K562 (cell line): ENCODE data around the gene HS3ST1. TPM values are rescaled to one million over a fixed set of nuclear protein-coding genes. Genes with fewer than 3 reads are reported as not detected.

Experiments
- ATAC-seq: fragments of 200-7000 bp; cut with Tn5 transposase; 3 replicates; pipeline ENCODE4 v1.9.1; 2020; ENCODE audit warnings: moderate library complexity
- BruUV-seq: library from RNA; stranded (reverse); fragments of 400-500 nt; replicated peaks from 2 replicates; lab custom pipeline; 2021; lab: Mats Ljungman, UMichigan
- CTCF ChIA-PET: fragments of 300-600 bp; formaldehyde crosslinking; extraction: SDS; loops from one replicate; lab custom pipeline; 2021; ENCODE audit warnings: low intra/inter-chr PET ratio; lab: Yijun Ruan, JAX
- POLR2A ChIA-PET: fragments of 300-600, 350-650 bp; sonication (Branson Sonifier 250); formaldehyde crosslinking; extraction: SDS; loops from one replicate; lab custom pipeline; 2021; ENCODE audit warnings: antibody characterized with exemption, inconsistent platforms; lab: Yijun Ruan, JAX
- DNase-seq, 4 experiments: peaks; one replicate each; pipeline versions ENCODE4 v3.0.0 to v3.0.0-alpha.2; 2011 to 2018; ENCODE audit warnings: low spot score in 3 of 4, mixed read lengths in 3 of 4; ENCODE audit errors: extremely low read depth in 1 of 4
- FAIRE-seq: peaks from 2 replicates; lab custom pipeline; 2011; peaks lifted over from hg19 to GRCh38; lab: Jason Lieb, UNC
- H2AFZ ChIP-seq: 2 replicates; pipeline ENCODE4 v1.6.0; 2011; ENCODE audit warnings: low read depth, low read length, control low read depth, inconsistent platforms
- H3K27ac ChIP-seq: fragments of 200-600 bp; 3 replicates; pipeline ENCODE4 v1.8.0; 2011; ENCODE audit warnings: low read depth, mild to moderate bottlenecking, control low read depth, inconsistent platforms, low read length, moderate library complexity, mixed read lengths; ENCODE audit errors: extremely low read depth
- H3K27me3 ChIP-seq, 2 experiments: fragments of 300-600 bp in 1 of 2; 2 replicates in 1 of 2; 3 replicates in 1 of 2; pipeline versions ENCODE4 v1.6.0 to v1.8.0; 2011; ENCODE audit warnings: inconsistent platforms in 2 of 2, low read length in 2 of 2, mild to moderate bottlenecking in 1 of 2, mixed read lengths in 1 of 2, moderate library complexity in 1 of 2; ENCODE audit not compliant: control insufficient read depth in 2 of 2, insufficient read depth in 2 of 2
- H3K36me3 ChIP-seq: fragments of 300-600 bp; 3 replicates; pipeline ENCODE4 v1.8.0; 2011; ENCODE audit warnings: mild to moderate bottlenecking, low read length, inconsistent platforms; ENCODE audit not compliant: control insufficient read depth, insufficient read depth
- H3K4me1 ChIP-seq, 2 experiments: fragments of 200-600 bp in 1 of 2; replicated peaks in 1 of 2; 2 replicates in 1 of 2; 3 replicates in 1 of 2; pipeline versions ENCODE4 v1.5.1 to v1.8.0; 2011; ENCODE audit warnings: inconsistent platforms in 2 of 2, low read length in 2 of 2, mild to moderate bottlenecking in 1 of 2, mixed read lengths in 1 of 2, moderate library complexity in 1 of 2; ENCODE audit not compliant: control insufficient read depth in 2 of 2, insufficient read depth in 2 of 2
- H3K4me2 ChIP-seq: 2 replicates; pipeline ENCODE4 v1.6.1; 2011; ENCODE audit warnings: low read length, control low read depth, inconsistent platforms, mixed read lengths; ENCODE audit not compliant: insufficient read depth
- H3K4me3 ChIP-seq: fragments of 200-600 bp; sonication (generic), shearing (Covaris generic); 2 replicates; pipeline ENCODE4 v1.5.1; 2016; ENCODE audit warnings: control low read depth, inconsistent platforms
- H3K79me2 ChIP-seq: fragments of 200-600 bp; 3 replicates; pipeline ENCODE4 v1.8.0; 2011; ENCODE audit warnings: low read length, inconsistent platforms; ENCODE audit not compliant: control insufficient read depth, insufficient read depth
- H3K9ac ChIP-seq, 2 experiments: 2 replicates each; pipeline versions ENCODE4 v1.6.0 to v1.6.1; 2011; ENCODE audit warnings: low read depth in 2 of 2, low read length in 2 of 2, control low read depth in 1 of 2, inconsistent platforms in 1 of 2, mild to moderate bottlenecking in 1 of 2, mixed read lengths in 1 of 2; ENCODE audit not compliant: insufficient read depth in 1 of 2
- H3K9me1 ChIP-seq: one replicate; pipeline ENCODE4 v1.6.0; 2011; ENCODE audit warnings: inconsistent platforms, mild to moderate bottlenecking, low read length, moderate library complexity; ENCODE audit not compliant: control insufficient read depth, insufficient read depth
- H3K9me3 ChIP-seq: replicated peaks from 2 replicates; pipeline ENCODE4 v1.5.1; 2011; ENCODE audit warnings: low read depth, low read length, inconsistent platforms; ENCODE audit not compliant: control insufficient read depth, insufficient read depth
- H4K20me1 ChIP-seq: replicated peaks from 2 replicates; pipeline ENCODE4 v1.6.1; 2011; ENCODE audit warnings: low read length, inconsistent platforms, mixed read lengths; ENCODE audit not compliant: control insufficient read depth, insufficient read depth
- E2F8 ChIP-seq: fragments of 450-650 bp; IDR thresholded peaks from 2 replicates; pipeline ENCODE4 v1.7.1; 2018; ENCODE audit warnings: mild to moderate bottlenecking, low read depth; ENCODE audit not compliant: partially characterized antibody
- ELF1 ChIP-seq: fragments of 200-800 bp; sonication (Bioruptor generic); IDR thresholded peaks from 2 replicates; pipeline ENCODE4 v1.6.1; 2016; ENCODE audit warnings: missing genetic modification characterization, missing compliant biosample characterization
- FOXJ3 ChIP-seq: sonication (generic); formaldehyde crosslinking; IDR thresholded peaks from 2 replicates; pipeline ENCODE4 v1.4.0; 2020; ENCODE audit warnings: mild to moderate bottlenecking, missing genetic modification reagents
- HNRNPUL1 ChIP-seq: fragments of 200-400 bp; formaldehyde crosslinking; IDR thresholded peaks from 2 replicates; pipeline ENCODE4 v1.6.1; 2017; ENCODE audit warnings: low read length
- IRF1 ChIP-seq: sonication (generic); formaldehyde crosslinking; IDR thresholded peaks from 2 replicates; pipeline ENCODE4 v1.8.0; 2022; ENCODE audit warnings: missing genetic modification reagents, mild to moderate bottlenecking, borderline replicate concordance
- RBM17 ChIP-seq: fragments of 200-400 bp; formaldehyde crosslinking; IDR thresholded peaks from 2 replicates; pipeline ENCODE4 v1.6.1; 2017; ENCODE audit warnings: low read depth, mild to moderate bottlenecking, low read length, borderline replicate concordance
- RBM22 ChIP-seq: fragments of 200-400 bp; formaldehyde crosslinking; IDR thresholded peaks from 2 replicates; pipeline ENCODE4 v1.6.1; 2018; ENCODE audit warnings: low read length, low read depth; ENCODE audit not compliant: poor library complexity, severe bottlenecking
- RUNX1 ChIP-seq: sonication (generic); IDR thresholded peaks from 2 replicates; pipeline ENCODE4 v1.6.1; 2016; ENCODE audit warnings: antibody characterized with exemption, low read depth
- SAFB2 ChIP-seq: fragments of 200-400 bp; formaldehyde crosslinking; IDR thresholded peaks from 2 replicates; pipeline ENCODE4 v1.6.1; 2018; ENCODE audit warnings: borderline replicate concordance, low read length, low read depth, moderate library complexity; ENCODE audit not compliant: severe bottlenecking
- SMC3 ChIP-seq: conservative IDR thresholded peaks from 2 replicates; pipeline ENCODE4 v1.6.1; 2011; ENCODE audit warnings: low read depth, low read length, improper control_type of control experiment; ENCODE audit not compliant: insufficient read depth
- WGBS: fragments of 100-300 bp; shearing (Covaris generic); methylation state at CpG from one replicate; pipeline ENCODE4 v1.1.6; 2016; ENCODE audit warnings: low coverage, mixed read lengths; ENCODE audit not compliant: insufficient coverage; ENCODE audit errors: missing lambda C conversion rate; 5-methylcytosine and 5-hydroxymethylcytosine counted together
- in situ Hi-C: fragments of 300-500 bp; cut with MboI; formaldehyde crosslinking; loops from 4 replicates; pipeline ENCODE4 v1.15.0; 2018; ENCODE audit warnings: inconsistent platforms, mixed read lengths
- intact Hi-C: fragments of 100-400 bp; cut with micrococcal nuclease; formaldehyde crosslinking; loops from 2 replicates; pipeline ENCODE4 v1.14.2; 2022
- polyA plus RNA-seq, 8 experiments: library from polyadenylated mRNA; depleted of rRNA in 4 of 8; stranded (reverse) in 5 of 8; unstranded in 3 of 8; fragments of >200 nt; fragmentation: Nextera tagmentation in 2 of 8; fragmentation: Illumina TruSeq in 1 of 8; extraction: Ambion mirVana in 2 of 8; extraction: Trizol in 1 of 8; gene quantifications; 2 replicates each; pipeline versions ENCODE4 v1.2.1 to v1.2.3, GENCODE V29; 2011 to 2014; ENCODE audit warnings: inconsistent platforms in 1 of 8, missing spikeins in 1 of 8
- total RNA-seq, 7 experiments: library from RNA; depleted of rRNA in 6 of 7; stranded (reverse); fragments of >200 nt in 6 of 7; fragmentation: Illumina TruSeq in 2 of 7; extraction: Trizol in 2 of 7; gene quantifications; 2 replicates each; pipeline versions ENCODE4 v1.2.1 to v1.2.3, GENCODE V29; 2011 to 2021; ENCODE audit warnings: low replicate concordance in 1 of 7
- TF ChIP-seq, protein P1 (sequence below): sonication (generic); formaldehyde crosslinking; IDR thresholded peaks from 2 replicates; pipeline ENCODE4 v1.8.0; 2023; ENCODE audit warnings: missing genetic modification reagents, mild to moderate bottlenecking, borderline replicate concordance
- TF ChIP-seq, protein P2 (sequence below): sonication (generic); formaldehyde crosslinking; IDR thresholded peaks from 2 replicates; pipeline ENCODE4 v1.8.1; 2023; ENCODE audit warnings: mild to moderate bottlenecking, missing genetic modification reagents, moderate library complexity

HS3ST1 gene
- total and polyA plus RNA-seq, 9 of the 15 experiments (the other 6 are each of a cell fraction or from before 2014, with no cell fraction given): 0.02 TPM; not detected in 8

- in situ Hi-C loops: loop anchor here (25.0 kb wide), 2 partner anchors 836 to 1261 kb away; no protein-coding TSS in a partner anchor
- ChIA-PET CTCF (interaction anchor here (1.1 kb wide), 1 partner anchor 695 kb away, joined by 3 read pairs; no protein-coding TSS in a partner anchor), POLR2A (no interaction called here)
- H2AFZ ChIP-seq: no peak overlapping the region
- ATAC-seq (no peak), FAIRE-seq (no peak), DNase-seq (no peak)
- intact Hi-C loops: loop anchor here (10.0 kb wide), 1 partner anchor 839 kb away; no protein-coding TSS in a partner anchor
- no TSS peak for BruUV-seq
- no peak overlapping the region for H3K9ac ChIP-seq
- H3K9me3 ChIP-seq: no peaks in the 10 kb centered on the region
- no peaks in the 10 kb centered on the region for H3K36me3 ChIP-seq
- H3K9me1 ChIP-seq: no peaks in the 10 kb centered on the region
- H3K4me2 ChIP-seq: no peak overlapping the region
- no peaks in the 10 kb centered on the region for H3K4me1 ChIP-seq
- H3K27me3 ChIP-seq: no peaks in the 10 kb centered on the region
- H3K27ac ChIP-seq: no peak overlapping the region
- 2% methylated on average over 6 of the region's 6 CpGs for WGBS
- TF ChIP-seq SAFB2 (no peak), E2F8 (no peak), RUNX1 (no peak), FOXJ3 (no peak), RBM17 (no peak), HNRNPUL1 (no peak), IRF1 (no peak), RBM22 (no peak), ELF1 (no peak), SMC3 (no peak)
- TF ChIP-seq, protein P1, sequence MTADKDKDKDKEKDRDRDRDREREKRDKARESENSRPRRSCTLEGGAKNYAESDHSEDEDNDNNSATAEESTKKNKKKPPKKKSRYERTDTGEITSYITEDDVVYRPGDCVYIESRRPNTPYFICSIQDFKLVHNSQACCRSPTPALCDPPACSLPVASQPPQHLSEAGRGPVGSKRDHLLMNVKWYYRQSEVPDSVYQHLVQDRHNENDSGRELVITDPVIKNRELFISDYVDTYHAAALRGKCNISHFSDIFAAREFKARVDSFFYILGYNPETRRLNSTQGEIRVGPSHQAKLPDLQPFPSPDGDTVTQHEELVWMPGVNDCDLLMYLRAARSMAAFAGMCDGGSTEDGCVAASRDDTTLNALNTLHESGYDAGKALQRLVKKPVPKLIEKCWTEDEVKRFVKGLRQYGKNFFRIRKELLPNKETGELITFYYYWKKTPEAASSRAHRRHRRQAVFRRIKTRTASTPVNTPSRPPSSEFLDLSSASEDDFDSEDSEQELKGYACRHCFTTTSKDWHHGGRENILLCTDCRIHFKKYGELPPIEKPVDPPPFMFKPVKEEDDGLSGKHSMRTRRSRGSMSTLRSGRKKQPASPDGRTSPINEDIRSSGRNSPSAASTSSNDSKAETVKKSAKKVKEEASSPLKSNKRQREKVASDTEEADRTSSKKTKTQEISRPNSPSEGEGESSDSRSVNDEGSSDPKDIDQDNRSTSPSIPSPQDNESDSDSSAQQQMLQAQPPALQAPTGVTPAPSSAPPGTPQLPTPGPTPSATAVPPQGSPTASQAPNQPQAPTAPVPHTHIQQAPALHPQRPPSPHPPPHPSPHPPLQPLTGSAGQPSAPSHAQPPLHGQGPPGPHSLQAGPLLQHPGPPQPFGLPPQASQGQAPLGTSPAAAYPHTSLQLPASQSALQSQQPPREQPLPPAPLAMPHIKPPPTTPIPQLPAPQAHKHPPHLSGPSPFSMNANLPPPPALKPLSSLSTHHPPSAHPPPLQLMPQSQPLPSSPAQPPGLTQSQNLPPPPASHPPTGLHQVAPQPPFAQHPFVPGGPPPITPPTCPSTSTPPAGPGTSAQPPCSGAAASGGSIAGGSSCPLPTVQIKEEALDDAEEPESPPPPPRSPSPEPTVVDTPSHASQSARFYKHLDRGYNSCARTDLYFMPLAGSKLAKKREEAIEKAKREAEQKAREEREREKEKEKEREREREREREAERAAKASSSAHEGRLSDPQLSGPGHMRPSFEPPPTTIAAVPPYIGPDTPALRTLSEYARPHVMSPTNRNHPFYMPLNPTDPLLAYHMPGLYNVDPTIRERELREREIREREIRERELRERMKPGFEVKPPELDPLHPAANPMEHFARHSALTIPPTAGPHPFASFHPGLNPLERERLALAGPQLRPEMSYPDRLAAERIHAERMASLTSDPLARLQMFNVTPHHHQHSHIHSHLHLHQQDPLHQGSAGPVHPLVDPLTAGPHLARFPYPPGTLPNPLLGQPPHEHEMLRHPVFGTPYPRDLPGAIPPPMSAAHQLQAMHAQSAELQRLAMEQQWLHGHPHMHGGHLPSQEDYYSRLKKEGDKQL (CRISPR knock-in tag): no peak
- TF ChIP-seq, protein P2, sequence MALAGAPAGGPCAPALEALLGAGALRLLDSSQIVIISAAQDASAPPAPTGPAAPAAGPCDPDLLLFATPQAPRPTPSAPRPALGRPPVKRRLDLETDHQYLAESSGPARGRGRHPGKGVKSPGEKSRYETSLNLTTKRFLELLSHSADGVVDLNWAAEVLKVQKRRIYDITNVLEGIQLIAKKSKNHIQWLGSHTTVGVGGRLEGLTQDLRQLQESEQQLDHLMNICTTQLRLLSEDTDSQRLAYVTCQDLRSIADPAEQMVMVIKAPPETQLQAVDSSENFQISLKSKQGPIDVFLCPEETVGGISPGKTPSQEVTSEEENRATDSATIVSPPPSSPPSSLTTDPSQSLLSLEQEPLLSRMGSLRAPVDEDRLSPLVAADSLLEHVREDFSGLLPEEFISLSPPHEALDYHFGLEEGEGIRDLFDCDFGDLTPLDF (CRISPR knock-in tag): no peak
- TF ChIP-seq, all 486 proteins: peak for 0
- no peaks in the 10 kb centered on the region for H4K20me1 ChIP-seq
- no peaks in the 10 kb centered on the region for H3K79me2 ChIP-seq
- no peak overlapping the region for H3K4me3 ChIP-seq
Measured at GRCh38 chr4:11423465-11423864, 5.2 kb downstream of the HS3ST1 start.
